ENCODE measurements around the gene CCNJ. TPM values are rescaled to one million over a fixed set of nuclear protein-coding genes. Genes with fewer than 3 reads are reported as not detected.

The CCNJ gene
- total and polyA plus RNA-seq, 2 donors (not counting 1 experiment from before 2014, with no cell fraction given) = 2.8 to 8.9 TPM

- Histone ChIP-seq H3K4me1 (ENCODE audit: control insufficient read depth in 2 of 2, insufficient read depth in 2 of 2, low read length in 2 of 2) (no peaks in the 10 kb centered on the region), H3K4me2 (replicated peaks; ENCODE audit: low read depth, low read length, poor library complexity, severe bottlenecking) (no peak overlapping the region), H2AFZ (ENCODE audit: insufficient read depth, low read depth, low read length, poor library complexity, severe bottlenecking) (no peak overlapping the region), H3K36me3 (replicated peaks in 1 of 2; ENCODE audit: control extremely low read depth in 1 of 2, control insufficient read depth in 1 of 2, extremely low read depth in 1 of 2, insufficient read depth in 2 of 2, low read length in 1 of 2) (no peaks in the 10 kb centered on the region), H3K27me3 (replicated peaks in 1 of 4; ENCODE audit: control extremely low read depth in 1 of 4, control insufficient read depth in 3 of 4, insufficient read depth in 4 of 4, low read length in 3 of 4) (no peaks in the 10 kb centered on the region), H4K20me1 (ENCODE audit: control insufficient read depth, insufficient read depth, low read length, poor library complexity, severe bottlenecking) (no peaks in the 10 kb centered on the region), H3K79me2 (ENCODE audit: control insufficient read depth, insufficient read depth, low read length) (no peaks in the 10 kb centered on the region), H3K27ac (ENCODE audit: low read length in 2 of 2) (no peak overlapping the region), H3K9me3 (ENCODE audit: control extremely low read depth in 1 of 3, control insufficient read depth in 2 of 3, insufficient read depth in 1 of 3, low read length in 2 of 3) (no peaks in the 10 kb centered on the region), H3K9ac (ENCODE audit: low read length) (no peak overlapping the region), H3K4me3 (ENCODE audit: control extremely low read depth in 1 of 5, extremely low read depth in 1 of 5, insufficient read depth in 1 of 5, low read depth in 2 of 5, low read length in 4 of 5) (no peak overlapping the region)
- H3K4me1 Mint-ChIP-seq = peaks cover 3% of the 10 kb centered on the region
- no peak overlapping the region for H3K4me3 Mint-ChIP-seq
- TF ChIP-seq CTCF (IDR thresholded peaks at IDR 0.05) (no peak), EZH2 (IDR thresholded peaks at IDR 0.05; ENCODE audit: borderline replicate concordance, insufficient read depth, low read depth, low read length, poor library complexity, severe bottlenecking) (no peak)
- H3K9me3 Mint-ChIP-seq (ENCODE audit: insufficient read depth) = no peaks in the 10 kb centered on the region
- intact Hi-C loops (cut with micrococcal nuclease) = no loop called here
- no peak overlapping the region for H3K27ac Mint-ChIP-seq
- no CpG with 5 or more reads among the region's 1 CpG for WGBS (ENCODE audit: insufficient coverage)
- ATAC-seq (ENCODE audit: low read depth) (no peak), DNase-seq (no peak)
- no peaks in the 10 kb centered on the region for H3K27me3 Mint-ChIP-seq
- ChIA-PET POLR2A (no interaction called here), CTCF (no interaction called here)
Observed at GRCh38 chr10:95998255-95998784, 45.1 kb upstream of the CCNJ start.

- Histone ChIP-seq H3K4me1 (ENCODE audit: control insufficient read depth in 2 of 2, insufficient read depth in 2 of 2, low read length in 2 of 2) (peaks cover 0 to 5% of the 10 kb centered on the region in 2 donors), H2AFZ (ENCODE audit: insufficient read depth, low read depth, low read length, poor library complexity, severe bottlenecking) (no peak overlapping the region), H3K4me3 (ENCODE audit: control extremely low read depth in 1 of 5, extremely low read depth in 1 of 5, insufficient read depth in 1 of 5, low read depth in 2 of 5, low read length in 4 of 5) (no peak overlapping the region), H3K4me2 (replicated peaks; ENCODE audit: low read depth, low read length, poor library complexity, severe bottlenecking) (no peak overlapping the region), H3K27me3 (replicated peaks in 1 of 4; ENCODE audit: control extremely low read depth in 1 of 4, control insufficient read depth in 3 of 4, insufficient read depth in 4 of 4, low read length in 3 of 4) (no peaks in the 10 kb centered on the region), H3K36me3 (replicated peaks in 1 of 2; ENCODE audit: control extremely low read depth in 1 of 2, control insufficient read depth in 1 of 2, extremely low read depth in 1 of 2, insufficient read depth in 2 of 2, low read length in 1 of 2) (no peaks in the 10 kb centered on the region), H3K79me2 (ENCODE audit: control insufficient read depth, insufficient read depth, low read length) (no peaks in the 10 kb centered on the region), H4K20me1 (ENCODE audit: control insufficient read depth, insufficient read depth, low read length, poor library complexity, severe bottlenecking) (no peaks in the 10 kb centered on the region), H3K27ac (ENCODE audit: low read length in 2 of 2) (no peak overlapping the region), H3K9ac (ENCODE audit: low read length) (no peak overlapping the region), H3K9me3 (ENCODE audit: control extremely low read depth in 1 of 3, control insufficient read depth in 2 of 3, insufficient read depth in 1 of 3, low read length in 2 of 3) (no peaks in the 10 kb centered on the region)
- intact Hi-C loops (cut with micrococcal nuclease) = no loop called here
- Mint-ChIP-seq H3K4me3 (no peak overlapping the region), H3K9me3 (ENCODE audit: insufficient read depth) (no peaks in the 10 kb centered on the region), H3K27ac (no peak overlapping the region), H3K4me1 (peaks cover 4% of the 10 kb centered on the region), H3K27me3 (no peaks in the 10 kb centered on the region)
- POLR2A ChIA-PET = no interaction called here
- WGBS (ENCODE audit: insufficient coverage) = no CpG with 5 or more reads among the region's 2 CpGs
- CTCF ChIA-PET = no interaction called here
- DNase-seq (no peak), ATAC-seq (ENCODE audit: low read depth) (no peak)
- TF ChIP-seq CTCF (IDR thresholded peaks at IDR 0.05) (no peak), EZH2 (IDR thresholded peaks at IDR 0.05; ENCODE audit: borderline replicate concordance, insufficient read depth, low read depth, low read length, poor library complexity, severe bottlenecking) (no peak)
Observed at GRCh38 chr10:96013956-96014355, 29.4 kb upstream of the CCNJ start.

Measured in B cell (primary cell).